ENCODE measurements around the gene SIGLEC15.
"Not testable (repeated sequence)": the region's sequence is repeated elsewhere in the genome, so short reads cannot be mapped to it uniquely, and the experiment has no call there.

DNA sequence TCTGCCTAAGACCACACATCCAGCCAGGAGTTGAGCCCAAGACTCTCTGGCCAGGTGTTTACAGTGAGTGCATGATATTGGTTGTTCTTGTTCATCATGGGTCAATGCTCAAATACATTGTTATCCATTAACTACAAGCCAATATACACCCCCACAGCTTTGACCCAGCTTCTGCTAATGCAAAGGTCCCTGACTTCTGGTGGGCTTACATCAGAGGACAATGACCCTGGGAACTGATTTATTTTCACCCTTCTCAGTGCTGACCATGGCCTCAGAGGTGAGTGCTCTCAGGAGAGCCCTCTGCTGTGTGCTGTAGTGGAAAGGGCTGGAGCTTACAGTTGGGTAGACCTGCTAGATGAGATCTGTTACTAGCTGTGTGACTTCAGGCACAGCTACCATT lies 10.7 kb upstream of the SIGLEC15 start:
- TF ChIP-seq POLR2A, SPI1, POLR2AphosphoS5 (IDR thresholded peaks at IDR 0.05; ENCODE audit: low read depth, low read length): not testable (repeated sequence)
